NCI-H128 (cell line): Measurements from ENCODE around the gene FOXD3.

ENCODE experiments used
- DNase-seq: peaks from one replicate; lab custom pipeline; 2025; ENCODE audit not compliant: unreplicated experiment; lab: John Stamatoyannopoulos, UW

Gene FOXD3

GRCh38 chr1:63322114-63322943 is at the start of gene FOXD3:
TSS of gene FOXD3 (plus strand) at chr1:63322567. CDS start at chr1:63323059, 492 bp downstream.
- DNase-seq: peak; percentile 24

GRCh38 chr1:63272811-63273210 is 49.6 kb upstream of the FOXD3 start:
- DNase-seq: no peak

GRCh38 chr1:63274371-63274770 is 48.0 kb upstream of the FOXD3 start:
- DNase-seq: no peak

GRCh38 chr1:63274979-63275378 is 47.4 kb upstream of the FOXD3 start:
- no peak for DNase-seq

- DNase-seq: no peak
These were observed 45.7 kb upstream of the FOXD3 start for GRCh38 chr1:63276624-63277023.

- DNase-seq: no peak
These were observed 44.9 kb upstream of the FOXD3 start for GRCh38 chr1:63277195-63278192.

GRCh38 chr1:63281753-63282152 is 40.6 kb upstream of the FOXD3 start:
- no peak for DNase-seq

- DNase-seq: no peak
These were observed 33.2 kb upstream of the FOXD3 start for GRCh38 chr1:63289135-63289534.

GRCh38 chr1:63294803-63295594 is 27.4 kb upstream of the FOXD3 start:
- DNase-seq: no peak

- no peak for DNase-seq
These were observed 18.0 kb upstream of the FOXD3 start for GRCh38 chr1:63304410-63304809.

GRCh38 chr1:63305043-63305442 is 17.3 kb upstream of the FOXD3 start:
- no peak for DNase-seq

GRCh38 chr1:63307196-63307794 is 15.1 kb upstream of the FOXD3 start:
- no peak for DNase-seq

GRCh38 chr1:63316598-63316983 is 5.8 kb upstream of the FOXD3 start:
- DNase-seq: no peak

- DNase-seq: peak; percentile 71
These were observed 5.2 kb upstream of the FOXD3 start for GRCh38 chr1:63316984-63317816.

GRCh38 chr1:63317817-63318152 is 4.6 kb upstream of the FOXD3 start:
- no peak for DNase-seq

- DNase-seq: no peak
These were observed 4.0 kb upstream of the FOXD3 start for GRCh38 chr1:63318201-63318979.

GRCh38 chr1:63319046-63320021 is 3.0 kb upstream of the FOXD3 start:
- no peak for DNase-seq
